DMS 273 (cell line): ENCODE data around the gene ZNF831.

Experiments
- DNase-seq: peaks from one replicate; lab custom pipeline; 2025; ENCODE audit not compliant: unreplicated experiment; lab: John Stamatoyannopoulos, UW

The ZNF831 gene

DNA sequence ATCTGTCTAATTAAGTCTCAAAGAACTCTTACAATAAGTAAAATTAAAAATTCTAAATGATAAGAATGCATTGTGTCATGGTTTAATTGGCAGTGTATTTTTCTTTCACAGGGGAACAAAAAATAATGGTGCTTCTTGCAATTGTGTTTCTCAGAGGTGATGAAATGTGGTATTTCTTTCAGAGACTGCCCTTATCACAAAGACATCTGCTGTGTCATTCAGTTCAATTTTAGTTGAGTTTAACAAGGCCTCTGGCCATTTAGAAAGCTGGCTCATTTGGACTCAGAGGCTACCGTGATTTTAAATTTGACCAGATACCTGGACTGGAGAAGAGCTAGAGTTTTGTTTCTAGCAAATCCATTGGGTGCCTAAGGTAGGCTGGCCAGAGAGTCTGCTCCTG lies 23.6 kb upstream of the ZNF831 start:
- no peak for DNase-seq

DNA sequence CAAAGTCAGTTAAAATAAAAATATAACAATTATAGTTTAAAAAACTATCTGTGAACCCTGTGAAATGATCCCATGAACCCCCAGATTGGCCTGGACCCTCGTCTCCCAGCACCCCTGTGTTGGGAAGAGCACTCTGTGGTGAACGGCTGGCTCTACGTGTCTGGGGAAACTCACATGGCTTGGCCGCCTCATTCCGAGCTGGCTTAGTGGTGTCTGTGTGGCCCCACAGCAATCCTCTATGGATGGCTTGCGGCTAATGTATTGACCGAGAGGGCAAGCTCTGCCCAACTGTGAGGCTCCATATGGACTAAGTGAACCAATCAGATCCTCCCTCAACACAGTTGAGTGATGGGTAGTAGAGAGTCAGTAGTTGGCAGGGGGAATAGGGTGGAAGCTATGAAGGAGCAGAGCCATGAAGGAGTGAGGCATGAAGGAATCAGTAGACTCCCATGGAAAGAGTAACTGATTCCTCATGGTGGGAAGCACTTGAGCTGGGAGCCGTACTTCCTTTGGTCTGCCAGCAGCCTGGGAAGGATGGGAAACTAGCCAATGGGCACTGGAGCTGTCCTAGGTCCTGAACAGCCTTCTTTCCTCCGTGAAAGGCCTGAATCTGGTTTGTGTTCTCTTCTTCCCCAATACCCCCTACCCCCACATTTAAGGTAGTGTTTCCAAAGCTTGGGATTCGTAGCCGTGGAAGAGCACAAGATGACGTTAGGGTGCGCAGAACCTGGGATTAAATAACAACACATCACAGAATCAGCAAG lies 21.6 kb upstream of the ZNF831 start:
- peak; percentile 31 for DNase-seq

DNA sequence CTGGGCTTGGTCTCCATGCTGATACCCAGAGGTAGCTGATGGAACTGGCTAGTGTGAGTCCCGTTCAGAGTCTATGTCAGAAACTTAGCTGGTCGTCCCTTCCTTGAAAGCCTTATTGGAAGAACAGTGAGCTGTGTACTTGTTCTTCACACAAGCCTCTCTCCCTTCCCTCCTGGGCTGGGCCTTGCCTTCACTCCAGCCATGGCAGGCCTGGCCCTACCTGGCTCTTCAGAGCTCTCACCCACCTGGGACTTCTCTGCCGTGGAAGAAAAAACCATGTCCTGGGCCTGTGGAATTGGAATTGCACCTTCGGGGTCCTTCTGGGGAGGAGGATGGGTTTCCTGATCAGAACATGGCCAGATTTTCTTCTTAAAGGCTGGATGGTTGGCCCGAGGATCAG lies 20.3 kb upstream of the ZNF831 start:
- DNase-seq = no peak

- no peak for DNase-seq
These were observed 19.3 kb upstream of the ZNF831 start for GRCh38 chr20:59144179-59144830.

GRCh38 chr20:59144831-59145196 lies 18.8 kb upstream of the ZNF831 start:
- no peak for DNase-seq

DNA sequence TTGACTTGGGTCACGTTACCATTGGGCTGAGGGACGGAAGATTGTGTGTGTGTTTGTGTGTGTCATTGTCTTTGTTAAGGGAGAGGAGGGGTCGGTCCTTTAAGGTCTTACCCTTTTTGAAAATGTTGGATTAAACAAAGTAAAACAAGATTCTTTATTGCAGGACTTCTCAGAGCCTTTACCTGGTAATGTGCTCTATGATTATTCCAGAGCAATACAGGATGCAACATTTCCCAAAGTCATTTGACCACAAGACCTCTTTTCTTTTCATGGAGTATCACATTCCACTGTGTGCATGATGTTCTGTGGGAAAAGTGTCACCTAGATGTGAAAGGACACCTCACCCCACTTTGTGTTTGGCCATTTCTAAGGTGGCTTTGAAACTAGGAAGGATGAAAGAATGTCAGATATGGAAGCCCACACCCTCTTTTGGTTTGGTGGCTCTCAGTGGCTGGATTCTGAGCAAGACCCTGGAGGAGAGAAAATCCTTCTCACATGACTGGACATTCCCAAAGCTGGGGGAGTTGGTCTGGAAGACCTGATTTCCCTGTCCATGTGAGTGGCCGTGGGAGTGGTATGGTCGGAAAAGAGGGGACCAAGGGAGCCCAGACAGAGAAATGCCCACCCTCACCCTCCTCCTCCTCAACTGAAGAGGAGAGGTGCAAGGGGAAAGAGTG lies 18.2 kb upstream of the ZNF831 start:
- DNase-seq = no peak

DNA sequence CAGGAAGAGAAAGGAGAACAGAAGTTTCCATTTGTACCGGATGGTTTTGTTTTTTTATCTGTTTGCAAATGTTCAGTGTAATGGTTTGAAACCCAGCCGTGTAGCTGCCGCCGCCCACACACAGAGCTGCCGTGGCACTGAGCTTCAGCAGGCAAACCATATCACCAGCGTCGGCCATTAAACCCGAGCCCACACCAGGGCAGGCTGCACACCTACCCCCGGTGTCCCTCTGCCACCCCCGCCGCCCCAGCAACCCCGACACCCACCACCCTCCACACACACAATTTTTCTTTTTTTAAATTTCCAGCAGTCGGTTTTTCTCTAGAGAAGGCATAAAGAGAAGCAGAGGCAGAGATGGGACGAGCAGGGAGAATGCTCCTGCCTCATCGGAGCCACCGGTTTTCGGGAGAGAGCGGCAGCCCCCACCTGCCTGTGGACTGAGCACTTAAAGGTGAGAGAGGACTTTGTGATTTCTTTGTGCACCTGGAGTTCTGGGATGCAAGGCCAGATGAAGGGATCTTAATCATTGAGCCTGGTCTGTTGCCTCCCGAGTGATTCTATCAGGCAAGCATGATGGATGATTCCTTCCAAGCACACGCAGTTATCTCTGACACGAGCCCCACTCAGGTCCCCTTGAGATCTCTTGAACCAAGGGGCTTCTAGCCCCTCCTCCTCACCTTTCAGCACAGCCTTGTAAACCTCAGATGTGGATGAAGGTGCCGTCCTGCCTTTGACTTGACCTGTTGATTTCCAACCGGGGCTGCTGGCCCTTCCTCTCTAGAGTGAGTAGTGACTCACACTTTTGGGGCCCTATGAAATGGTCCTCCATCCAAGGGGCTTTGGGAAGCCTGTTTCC lies 17.5 kb upstream of the ZNF831 start:
- DNase-seq = no peak

DNA sequence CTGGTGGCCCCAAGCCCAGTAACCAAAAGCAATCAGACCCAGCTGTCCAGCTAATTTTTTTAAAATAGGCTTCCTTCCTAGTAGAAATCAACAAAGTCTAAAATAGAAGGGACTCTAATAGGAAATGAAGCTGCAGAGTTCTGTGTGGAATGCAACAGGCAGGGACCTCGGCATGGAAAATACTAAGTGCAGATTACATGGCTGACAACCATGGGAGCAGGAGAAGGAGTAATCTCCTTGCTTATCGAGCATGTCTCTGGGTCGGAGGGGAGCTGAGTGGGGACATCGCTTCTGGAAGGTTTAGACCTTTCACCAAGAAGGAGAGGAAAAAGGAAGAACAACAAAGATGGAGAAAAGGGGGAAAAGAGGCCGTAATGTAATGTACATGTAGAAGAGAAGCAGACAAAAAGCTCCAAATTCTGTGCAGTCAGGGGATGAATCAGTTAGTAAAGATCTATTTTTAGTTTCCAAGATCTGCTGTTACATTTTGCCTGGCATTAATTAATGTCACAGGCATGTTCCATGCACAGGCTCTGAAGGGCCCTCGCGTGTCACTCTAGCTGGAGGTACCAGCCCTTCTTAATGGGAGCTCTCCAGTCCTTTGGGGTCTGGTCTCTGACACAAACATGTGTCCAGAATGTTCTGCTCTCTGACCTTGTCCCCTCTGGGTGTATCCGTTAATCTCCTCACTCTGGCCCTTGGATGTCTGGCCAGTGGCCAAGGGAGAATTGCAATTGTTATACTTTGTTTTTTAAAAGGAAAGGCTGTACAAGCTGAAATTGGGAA lies 16.6 kb upstream of the ZNF831 start:
- no peak for DNase-seq

GRCh38 chr20:59147586-59147985 lies 16.0 kb upstream of the ZNF831 start:
- DNase-seq = no peak

DNA sequence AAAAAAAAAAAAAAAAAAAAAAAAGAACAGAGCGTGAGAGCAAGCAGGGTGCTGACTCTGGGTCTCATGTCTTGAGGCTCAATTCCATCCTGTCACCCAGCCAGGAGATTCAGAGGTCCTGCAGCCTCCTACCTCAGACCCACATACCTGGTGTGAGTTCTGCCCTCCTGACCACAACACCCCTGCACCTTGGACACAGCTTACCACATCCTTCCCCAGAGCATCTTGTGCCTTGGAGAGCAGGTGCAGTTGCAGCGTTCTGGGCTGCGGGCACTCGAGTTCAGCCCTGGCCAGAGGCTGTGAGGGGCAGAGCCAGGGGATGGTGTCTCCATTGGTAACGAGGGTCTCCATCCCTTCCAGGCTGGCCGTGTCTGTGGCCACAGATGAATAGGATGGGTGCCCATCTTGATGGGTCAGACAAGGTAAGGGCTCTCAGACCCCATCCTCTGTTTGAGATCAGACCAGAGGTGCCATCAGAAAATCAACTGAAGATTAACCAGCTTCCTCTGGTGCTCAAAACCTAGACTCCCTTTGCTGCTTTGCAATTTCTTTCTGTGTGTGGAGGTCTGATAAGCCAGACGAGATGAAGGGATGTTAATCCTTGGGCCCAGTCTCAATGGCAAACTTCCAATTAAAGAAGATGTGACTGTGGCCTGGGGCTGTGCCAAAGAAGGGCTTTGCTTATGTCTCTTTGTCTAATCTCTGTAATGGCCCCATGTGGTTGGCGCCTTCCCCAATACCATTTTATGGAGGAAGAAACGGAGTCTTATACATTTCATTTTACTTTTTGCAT lies 14.7 kb upstream of the ZNF831 start:
- no peak for DNase-seq

DNA sequence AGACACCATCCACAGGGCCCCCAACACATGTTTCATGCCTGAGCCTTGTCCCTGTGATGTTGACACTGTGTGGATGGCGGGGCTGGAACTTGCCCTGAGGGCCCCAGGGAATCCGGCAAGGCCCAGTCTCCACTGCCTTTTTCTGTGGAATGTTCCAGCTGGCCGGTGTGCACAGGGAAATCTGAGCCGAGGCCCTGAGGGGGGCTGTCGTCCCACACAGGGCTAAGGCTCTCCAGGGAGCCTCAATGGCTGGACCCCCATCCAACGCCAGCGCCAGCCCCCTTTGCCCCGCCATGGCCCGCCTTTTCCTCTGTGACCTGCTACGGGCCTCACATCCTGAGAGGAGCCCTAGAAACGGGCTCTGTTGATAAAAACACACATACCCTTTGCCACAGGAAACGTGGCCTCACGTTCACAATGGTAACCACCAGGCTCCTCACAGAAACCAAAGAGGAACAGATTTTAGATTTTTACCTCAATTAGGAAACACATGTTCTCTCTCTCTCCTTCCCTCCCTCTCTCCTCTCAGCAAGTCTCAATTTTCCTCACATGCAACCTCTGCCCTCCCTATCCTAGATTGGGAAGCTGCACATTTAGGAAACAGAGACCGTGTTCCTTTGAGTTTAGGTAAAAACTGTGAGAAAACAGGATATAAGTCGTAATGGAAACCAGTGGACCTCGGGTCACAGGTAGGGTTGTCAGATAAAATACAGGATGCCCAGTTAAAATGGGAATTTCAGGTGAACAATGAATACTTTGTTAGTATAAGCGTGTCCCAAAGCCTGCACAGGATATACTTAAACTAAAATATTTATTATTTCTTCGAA lies 13.7 kb upstream of the ZNF831 start:
- DNase-seq = no peak

- no peak for DNase-seq
These were observed 12.8 kb upstream of the ZNF831 start for GRCh38 chr20:59150821-59151251.

DNA sequence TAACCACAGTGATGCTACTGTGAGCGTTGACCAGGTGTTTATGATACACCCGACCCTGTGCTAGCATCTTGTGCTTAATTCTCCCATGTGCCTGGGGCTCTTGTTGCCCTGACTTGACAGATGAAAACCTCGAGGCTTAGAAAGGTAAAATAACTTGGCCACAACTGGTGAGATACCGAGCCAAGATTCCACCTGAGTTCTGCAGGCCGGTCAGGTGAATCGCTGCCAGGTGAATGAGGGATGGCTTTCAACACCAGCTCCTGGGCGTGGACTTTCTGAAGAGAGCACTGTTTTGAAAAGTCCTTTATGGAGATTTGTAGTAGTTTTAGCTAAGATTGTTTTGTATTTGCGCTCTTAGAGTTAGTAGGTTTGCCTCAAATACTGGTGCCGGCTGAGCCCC lies 12.2 kb upstream of the ZNF831 start:
- no peak for DNase-seq

DNA sequence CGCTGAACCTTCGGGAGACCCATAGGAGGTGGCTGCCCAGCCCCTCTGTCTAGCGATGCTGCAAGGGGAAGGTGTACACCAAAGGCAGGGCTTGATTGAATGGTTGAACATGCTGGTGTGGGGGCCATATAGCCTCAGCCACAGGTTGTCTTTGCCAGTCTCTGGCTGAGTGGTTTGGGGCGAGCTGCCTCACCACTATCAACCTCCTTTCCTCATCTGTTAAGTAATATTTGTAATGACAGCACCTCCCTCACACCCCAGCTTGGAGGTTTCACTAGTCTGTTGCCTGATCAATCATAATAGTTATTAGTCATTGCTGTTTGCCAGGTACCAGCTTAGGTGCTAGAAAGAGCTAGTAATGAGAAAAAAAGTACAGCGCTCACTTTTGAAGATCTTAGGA lies 11.8 kb upstream of the ZNF831 start:
- DNase-seq = no peak

DNA sequence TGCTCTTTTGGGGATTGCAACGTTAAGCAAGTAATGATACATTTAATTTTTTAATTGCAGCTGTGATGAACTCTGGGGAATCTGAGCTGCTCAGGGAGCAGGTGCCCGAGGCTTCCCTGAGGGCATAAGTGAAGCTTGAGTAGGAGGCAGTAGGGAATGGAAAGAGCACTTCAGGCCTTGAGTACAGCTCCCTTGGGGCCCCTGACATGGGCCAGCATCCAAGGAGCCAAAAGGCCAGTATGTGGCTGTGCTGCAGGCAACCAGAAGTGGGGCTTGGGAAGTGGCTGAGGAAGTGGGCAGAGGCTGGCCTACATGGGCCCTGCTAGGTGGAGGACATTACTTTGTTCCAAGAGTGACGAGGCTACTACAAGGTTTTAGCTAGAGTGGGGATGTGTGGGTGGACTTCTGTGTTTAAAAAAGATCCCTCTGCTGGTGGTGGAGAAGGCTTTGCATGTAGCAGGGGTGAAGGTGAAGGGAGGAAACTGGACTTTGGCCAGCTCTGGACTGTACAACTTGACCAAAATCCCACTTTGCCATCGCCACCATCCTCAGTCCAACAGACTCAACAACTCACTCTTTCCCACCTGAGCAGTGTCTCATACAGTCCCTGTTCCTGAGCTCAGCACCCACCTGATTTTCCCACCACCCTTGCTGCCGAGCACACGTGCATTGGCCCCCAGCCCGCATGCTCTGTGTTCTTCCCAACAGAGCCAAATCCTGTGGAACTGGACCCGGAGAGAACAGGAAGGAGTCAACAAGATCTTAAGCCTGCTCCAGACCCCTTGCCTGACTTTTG lies 10.9 kb upstream of the ZNF831 start:
- no peak for DNase-seq

DNA sequence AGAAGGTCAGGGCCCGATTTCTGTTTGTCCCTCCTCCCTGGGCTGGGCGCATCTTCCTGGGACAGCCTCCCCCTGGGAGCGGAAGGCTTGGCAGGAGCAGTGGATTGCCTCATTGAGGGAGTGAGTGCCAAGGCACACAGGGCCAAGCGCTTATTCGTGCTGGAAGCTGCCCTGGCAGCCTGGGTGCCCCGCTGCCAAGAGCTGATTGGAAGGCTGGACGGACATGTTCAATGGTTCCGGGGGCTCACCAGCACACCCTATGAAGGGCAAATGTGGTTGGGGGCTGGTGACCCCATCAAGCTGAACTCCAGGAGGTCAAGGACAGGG lies 10.3 kb upstream of the ZNF831 start:
- DNase-seq = peak; percentile 17

- DNase-seq = no peak
These were observed 9.8 kb upstream of the ZNF831 start for GRCh38 chr20:59153832-59154231.

DNA sequence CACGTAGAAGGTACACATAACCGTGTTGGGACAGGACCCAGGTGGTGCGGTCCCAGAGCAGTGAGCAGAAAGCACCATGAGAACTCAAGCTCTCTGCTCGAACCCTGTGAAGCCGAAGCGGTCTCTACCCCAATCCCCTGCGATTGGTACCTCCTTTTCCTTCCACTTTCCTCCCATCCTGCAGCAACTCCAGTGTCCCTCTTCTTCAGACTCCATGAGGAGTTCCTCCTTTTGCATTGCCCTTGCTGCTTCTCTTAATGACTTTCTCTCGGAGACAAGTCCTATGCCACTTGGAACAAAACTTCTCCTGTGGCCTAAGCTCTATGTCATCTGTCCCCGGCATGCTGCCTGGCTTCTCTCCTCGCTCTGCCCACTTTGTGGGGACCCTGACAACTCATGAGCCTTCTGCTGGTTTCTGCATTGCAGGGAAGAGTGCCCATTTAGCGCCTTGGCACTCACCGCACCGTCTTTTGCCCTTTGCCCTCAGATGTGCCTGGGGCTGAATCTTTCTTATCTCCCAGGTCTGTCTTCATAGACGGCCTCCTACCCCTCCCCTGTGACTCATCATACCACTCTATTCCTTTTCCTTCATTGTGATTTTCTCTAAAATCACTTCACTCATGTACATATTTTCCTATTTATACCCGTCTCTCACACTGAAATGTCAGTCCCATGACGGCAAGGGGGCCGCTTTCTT lies 9.2 kb upstream of the ZNF831 start:
- no peak for DNase-seq
